Fibroblast of skin of back (primary cell): Measurements from ENCODE around the gene CMYA5. TPM values are rescaled to one million over a fixed set of nuclear protein-coding genes. Genes with fewer than 3 reads are reported as not detected.
"Not testable (repeated sequence)": the region's sequence is repeated elsewhere in the genome, so short reads cannot be mapped to it uniquely, and the experiment has no call there.

Experiments used
- DNase-seq: peaks from one replicate; pipeline ENCODE4 v3.0.0-alpha.2; 2013
- polyA plus RNA-seq, 2 experiments: library from polyadenylated mRNA; unstranded; fragments of 120-200 nt; gene quantifications; one replicate each; pipeline ENCODE4 v1.2.1, GENCODE V29; 2013; ENCODE audit not compliant: insufficient read length in 2 of 2

Gene CMYA5
- 0.36 TPM for polyA plus RNA-seq (2013, experiment 1 of 2; ENCODE audit: insufficient read length)
- 0.43 TPM for polyA plus RNA-seq (2013, experiment 2 of 2; ENCODE audit: insufficient read length)

DNA sequence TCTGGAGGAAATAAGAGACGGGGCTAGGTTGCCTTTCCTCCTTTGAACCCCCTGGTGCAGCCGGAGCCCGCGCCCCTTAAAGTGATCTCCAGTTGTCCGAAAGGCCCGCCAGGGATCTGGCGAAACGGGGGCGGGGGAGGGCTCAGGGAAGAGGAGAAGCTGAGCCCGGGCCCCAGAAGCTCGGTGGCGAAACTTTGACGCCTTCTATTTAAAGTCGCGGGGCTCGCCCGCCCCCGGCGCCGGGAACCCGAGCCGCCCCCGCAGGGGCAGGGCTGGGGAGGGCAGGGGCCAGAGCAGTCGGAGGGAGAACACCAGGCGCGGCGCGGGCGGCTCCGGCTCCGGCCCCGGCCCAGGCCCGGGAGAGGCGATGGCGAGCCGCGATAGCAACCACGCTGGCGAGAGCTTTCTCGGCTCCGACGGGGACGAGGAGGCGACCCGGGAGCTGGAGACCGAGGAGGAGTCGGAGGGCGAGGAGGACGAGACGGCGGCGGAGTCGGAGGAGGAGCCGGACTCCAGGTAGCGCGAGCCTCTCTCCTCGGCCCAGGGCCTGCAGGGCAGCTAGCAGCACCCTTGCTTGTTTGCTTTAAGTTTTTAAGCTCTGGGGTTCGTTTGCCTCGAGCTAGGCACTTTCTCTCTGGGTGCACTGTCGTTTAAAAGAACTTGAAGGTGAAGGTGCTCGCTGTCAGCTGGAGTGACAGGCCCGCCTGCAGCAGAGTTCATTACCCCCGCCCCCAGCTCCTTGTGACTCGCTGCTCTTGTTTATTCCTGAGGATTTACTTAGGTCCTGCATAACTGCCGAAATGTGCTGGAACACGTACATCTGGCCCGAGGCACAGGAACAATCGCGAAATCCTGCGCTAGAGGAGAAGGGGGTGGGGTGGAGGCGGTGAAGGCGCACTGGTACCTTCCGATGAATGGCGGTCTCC lies at the start of gene CMYA5:
Gene CMYA5, plus strand, starts transcription at position 296 of the 926 bp plus-strand sequence. Its CDS starts 72 bp downstream, at position 368.
- DNase-seq = peak; percentile 16

DNA sequence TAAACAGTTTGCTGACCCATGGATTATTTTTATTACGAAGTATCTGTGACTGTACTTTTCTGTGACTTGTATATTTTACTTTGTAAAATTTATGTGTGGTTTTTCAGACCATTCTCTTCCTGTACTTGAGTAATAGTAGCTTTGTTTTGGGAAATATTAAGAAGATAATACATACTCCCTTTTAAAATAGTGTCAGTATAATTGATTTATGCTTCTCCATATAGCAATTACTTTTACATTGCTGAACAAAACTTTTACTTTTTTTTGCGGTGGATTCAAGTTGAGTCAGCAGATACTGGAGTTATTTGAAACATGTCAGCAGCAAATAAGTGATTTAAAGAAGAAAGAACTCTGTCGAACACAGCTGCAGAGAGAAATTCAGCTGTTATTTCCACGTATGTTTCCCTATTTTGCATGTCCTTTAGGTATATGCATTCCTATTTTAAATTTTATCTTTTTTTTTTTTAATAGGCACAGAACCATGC lies 49.0 kb upstream of the CMYA5 start:
- no peak for DNase-seq

DNA sequence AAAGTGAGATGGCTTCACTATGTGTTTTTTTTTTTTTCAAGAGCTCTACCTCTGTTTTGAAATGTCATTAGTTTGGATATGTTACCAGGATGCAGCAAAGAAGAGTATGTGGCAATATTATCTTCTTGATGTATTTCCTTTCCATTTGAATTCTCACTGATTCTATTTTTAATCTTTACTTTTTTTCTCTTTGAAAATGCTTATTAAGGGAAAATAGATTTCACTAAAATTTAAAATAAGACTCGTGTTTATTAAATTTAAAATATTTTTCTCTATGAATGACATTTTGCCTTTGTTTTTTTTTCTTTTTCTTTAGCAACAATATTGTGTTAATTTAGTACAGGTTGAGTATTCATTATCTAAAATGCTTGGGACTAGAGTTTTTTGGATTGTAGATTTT lies 48.2 kb upstream of the CMYA5 start:
- DNase-seq = no peak

DNA sequence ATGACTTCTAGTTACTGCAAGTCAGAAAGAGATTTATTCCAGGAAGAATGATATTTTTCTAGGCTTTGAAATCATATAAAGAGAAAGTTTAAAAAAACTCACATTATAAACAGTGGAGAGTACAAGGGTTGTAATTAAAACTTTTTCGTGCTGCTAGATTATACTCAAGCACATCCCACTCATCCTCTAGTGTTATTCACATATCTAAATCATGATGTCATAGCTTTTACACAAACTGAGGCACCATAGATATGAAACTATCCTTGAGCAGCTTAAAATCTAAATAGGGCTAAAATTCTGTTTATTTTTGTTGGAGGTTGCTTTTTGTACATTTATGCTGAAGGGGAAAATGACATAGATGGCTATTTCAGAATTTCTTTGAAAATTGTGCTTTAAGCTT lies 47.4 kb upstream of the CMYA5 start:
- peak; percentile 8 for DNase-seq

DNA sequence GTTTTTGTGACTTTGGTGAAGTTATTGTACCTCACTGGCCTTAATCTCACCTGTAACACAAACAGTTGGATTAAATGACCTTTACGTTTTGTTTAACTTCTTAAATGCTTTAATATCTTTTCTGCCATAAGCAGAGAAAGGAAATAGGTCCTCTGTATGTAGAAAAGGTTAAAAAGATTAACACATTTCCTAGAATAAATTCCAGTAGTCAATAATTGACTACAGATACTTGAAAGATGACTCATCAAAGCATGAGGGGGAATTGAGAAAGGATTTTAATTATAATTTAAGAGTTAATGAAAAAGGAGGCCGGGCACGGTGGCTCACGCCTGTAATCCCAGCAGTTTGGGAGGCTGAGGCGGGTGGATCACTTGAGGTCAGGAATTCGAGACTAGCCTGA lies 35.8 kb upstream of the CMYA5 start:
- DNase-seq = no peak

DNA sequence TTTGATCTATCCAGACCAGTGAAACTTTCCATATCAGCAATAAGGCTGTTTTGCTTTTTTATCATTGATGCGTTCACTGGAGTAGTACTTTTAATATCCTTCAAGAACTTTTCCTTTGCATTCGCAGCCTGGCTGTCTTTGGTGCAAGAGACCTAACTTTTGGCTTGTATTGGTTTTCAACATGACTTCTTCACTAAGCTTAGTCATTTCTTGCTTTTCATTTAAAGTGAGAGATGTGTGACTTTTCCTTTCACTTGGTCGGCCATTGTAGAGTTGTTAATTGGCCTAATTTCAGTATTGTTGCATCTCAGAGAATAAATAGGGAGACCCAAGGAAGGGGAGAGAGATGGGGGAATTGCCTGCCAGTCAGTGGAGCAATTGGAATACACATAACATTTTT lies 26.4 kb upstream of the CMYA5 start:
- DNase-seq = no peak

DNA sequence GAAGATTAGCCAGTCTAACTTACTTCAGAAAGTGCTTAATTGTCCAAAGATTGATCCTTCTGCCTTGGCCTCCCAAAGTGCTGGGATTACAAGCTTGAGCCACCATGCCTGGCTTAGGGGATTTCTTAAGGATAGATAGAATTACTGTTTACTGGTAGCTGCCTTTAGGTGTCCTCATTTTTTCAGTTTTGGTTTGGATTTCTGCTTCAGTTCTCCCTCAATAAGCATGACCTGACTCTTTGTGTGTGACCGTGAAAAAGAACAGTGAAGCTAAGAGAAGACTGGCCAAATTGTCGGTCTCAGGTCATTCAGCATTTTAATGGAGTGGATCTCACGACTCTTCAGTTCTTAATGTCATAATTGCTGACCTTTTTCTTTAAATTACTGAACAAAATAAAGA lies 22.9 kb upstream of the CMYA5 start:
- DNase-seq = no peak

DNA sequence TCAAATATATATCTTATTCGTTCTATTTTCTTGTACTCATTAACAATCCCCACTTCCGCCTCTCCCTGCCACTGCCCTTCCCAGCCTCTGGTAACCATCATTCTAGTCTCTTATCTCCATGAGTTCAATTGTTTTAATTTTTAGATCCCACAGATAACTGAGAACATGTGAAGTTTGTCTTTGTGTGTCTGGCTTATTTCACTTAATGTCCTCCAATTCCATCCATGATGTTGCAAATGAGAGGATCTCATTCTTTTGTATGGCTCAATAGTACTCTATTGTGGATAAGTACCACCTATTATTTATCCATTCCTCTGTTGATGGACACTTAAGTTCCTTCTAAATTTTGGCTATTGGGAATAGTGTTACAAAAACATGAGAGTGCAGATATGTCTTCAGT lies 17.2 kb upstream of the CMYA5 start:
- no peak for DNase-seq

DNA sequence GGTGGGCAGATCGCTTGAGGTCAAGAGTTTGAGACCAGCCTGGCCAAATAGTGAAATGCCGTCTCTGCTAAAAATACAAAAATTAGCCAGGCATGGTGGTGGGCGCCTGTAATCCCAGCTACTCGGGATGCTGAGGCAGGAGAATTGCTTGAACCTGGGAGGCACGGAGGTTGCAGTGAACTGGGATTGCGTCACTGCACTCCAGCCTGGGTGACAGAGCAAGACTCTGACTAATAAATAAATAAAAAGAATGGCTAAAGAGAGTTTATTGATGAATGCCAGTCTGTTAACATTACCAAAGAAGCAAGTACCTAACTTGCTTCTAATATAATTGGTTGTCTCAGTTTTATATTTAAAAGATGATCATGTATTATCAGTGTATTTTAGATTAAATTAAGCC lies 13.3 kb upstream of the CMYA5 start:
- not testable (repeated sequence) for DNase-seq

DNA sequence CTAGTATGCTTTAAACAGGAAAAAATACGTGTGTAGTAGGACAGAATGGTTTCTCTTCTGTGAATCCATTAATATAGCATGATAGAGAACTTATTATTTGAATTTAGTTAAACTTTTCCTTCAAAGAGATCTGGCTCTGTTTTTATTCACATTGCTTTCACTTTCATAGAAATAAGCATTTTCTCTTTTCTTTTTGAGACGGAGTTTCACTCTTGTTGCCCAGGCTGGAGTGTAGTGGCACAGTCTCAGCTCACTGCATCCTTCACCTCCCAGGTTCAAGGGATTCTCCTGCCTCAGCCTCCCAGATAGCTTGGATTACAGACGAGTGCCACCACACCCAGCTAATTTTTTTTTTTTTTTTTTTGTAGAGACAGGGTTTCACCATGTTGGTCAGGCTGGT lies 7.5 kb upstream of the CMYA5 start:
- not testable (repeated sequence) for DNase-seq

DNA sequence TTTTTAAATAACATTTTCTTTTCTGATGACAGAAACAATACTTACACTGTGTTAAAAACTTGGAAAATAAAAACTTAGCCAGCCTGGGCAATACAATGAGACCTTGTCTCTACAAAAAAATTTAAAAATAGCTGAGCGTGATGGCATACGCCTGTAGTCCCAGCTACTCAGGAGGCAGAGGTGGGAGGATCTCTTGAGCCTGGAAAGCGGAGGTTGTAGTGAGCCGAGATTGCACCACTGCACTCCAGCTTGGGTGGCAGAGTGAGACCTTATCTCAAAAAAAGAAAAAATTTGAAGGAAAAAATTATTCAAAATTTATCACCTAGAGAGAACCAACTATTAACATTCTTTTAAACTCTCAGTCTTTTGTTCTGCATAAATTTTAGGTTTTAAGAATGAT lies 4.9 kb upstream of the CMYA5 start:
- DNase-seq = no peak

DNA sequence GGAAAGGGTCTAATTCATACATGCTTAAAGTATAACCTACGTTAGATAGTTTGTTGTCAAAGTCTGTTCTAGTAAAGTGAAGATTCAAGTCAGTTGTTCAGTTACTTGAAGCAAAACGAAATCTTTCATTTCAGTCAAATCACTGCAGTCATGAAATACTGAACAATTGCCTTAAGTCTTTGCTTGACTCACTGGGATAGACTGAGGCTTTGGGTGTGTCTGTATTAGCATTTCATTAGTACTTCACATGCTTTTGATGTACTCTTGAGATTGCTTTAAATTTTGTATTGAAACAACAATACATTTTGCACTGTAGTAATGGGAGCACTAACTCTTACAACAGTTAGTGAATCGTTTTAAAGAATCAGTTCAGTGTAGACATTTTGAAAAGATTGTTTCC lies 4.0 kb upstream of the CMYA5 start:
- DNase-seq = no peak

DNA sequence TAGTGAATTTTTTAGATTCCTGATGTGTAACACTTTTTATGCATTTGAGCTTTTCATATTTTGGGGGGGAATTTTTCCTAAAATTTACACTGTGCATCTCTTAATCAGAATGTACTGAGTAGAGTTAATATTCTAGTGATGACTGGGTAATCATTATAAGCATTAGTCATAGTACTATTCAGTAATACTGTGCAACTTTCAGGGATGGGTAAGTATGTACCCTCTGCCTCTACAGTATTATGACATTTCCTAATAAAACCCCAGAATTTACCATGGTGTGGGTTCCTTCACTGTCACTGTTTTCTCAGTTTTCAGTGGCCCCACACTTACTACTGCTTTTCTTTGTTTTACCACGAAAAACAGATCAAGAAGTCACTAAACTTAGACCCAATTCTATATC lies 2.8 kb upstream of the CMYA5 start:
- DNase-seq = peak; percentile 2

DNA sequence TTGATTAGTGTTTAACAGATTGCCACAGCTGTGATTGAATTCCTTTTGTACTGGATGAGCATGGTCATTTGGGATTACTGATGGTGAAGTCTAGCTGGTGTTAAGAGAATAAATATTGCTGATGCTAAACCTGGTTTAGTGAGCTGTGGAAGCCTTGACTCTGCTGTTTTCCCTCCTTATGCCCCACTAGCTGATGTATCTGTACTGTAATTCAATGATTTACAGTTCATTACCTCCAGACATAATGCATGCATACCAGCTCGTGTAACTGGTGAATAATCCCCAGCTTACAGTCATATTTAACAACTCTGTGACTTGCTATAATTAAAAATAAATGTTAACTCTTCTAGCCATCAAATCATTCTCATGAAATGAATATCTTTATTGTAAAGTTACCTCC lies 1.7 kb upstream of the CMYA5 start:
- no peak for DNase-seq

DNA sequence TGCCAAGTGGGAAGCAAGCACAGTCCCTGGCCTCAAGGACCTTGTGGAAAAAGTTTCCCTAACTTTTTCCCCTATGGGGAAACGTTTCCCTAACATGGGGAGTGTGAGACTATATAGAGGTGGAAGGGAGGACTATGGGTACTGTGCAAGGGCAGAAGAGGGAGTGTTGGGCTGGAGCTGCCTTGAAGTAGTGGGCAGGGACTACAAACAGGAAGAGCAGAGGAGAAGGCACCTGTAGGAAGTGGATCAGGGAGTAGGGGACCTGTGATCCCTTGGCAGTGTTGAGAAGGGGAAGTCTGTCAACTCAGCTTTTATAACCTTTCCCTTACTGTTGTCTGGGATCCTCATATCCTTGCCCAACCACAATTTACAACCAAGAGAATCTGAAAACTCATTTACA lies 1.4 kb downstream of the CMYA5 start:
- no peak for DNase-seq

DNA sequence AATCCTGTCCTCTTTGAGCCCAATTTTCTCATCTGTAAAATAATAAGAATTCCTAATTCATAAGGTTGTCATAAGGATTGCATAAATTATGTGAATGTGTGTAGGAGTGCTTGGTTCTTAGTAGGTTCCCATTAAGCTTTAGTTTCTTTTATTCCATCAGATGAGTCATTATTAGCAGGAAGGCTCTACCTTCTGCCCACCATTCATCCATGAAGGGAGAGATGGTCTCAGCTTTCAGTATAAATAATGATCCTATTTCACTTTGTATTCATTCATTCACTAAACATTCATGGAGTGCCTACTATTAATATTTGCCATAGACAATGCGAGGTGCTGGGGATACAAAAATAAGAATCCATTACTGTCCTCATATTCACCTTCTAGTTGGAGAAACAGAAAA lies 3.0 kb downstream of the CMYA5 start:
- DNase-seq = no peak

DNA sequence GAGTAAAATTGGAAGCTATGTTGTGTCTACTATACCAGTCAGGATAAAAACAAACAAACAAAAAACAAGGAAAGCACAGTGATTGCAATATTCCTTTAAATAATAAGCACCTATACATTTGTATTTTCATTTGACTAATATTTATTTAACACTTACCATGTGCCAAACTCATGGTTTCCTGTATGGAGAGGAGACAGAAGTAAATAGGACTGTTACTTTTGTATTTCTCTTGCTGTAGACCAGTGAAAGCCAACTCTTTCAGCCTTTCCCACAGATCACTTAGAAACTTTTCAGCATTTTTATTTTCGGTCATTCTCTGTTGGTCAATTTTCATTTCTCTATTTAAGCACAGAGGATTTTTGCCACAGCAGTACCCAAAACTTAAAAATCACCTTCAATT lies 4.5 kb downstream of the CMYA5 start:
- no peak for DNase-seq

DNA sequence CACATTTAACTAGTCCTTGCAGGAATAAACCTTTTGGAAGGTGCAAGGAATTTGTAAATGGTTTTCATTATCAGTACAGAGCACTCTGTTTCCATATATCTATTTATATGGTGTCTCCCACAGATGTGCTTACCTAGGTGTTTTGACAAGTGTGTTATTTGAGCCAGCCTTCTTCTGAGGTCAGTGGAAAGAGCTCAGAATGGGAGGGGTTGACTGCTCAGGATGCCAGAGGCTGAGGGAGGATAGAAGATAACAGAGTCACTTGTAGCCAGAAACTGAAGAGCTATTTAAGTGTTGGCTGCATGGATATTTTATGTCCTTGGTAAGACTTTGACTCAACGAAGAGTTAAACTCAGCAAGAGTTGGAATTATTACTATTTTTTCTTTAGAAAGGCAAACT lies 5.0 kb downstream of the CMYA5 start:
- DNase-seq = no peak

DNA sequence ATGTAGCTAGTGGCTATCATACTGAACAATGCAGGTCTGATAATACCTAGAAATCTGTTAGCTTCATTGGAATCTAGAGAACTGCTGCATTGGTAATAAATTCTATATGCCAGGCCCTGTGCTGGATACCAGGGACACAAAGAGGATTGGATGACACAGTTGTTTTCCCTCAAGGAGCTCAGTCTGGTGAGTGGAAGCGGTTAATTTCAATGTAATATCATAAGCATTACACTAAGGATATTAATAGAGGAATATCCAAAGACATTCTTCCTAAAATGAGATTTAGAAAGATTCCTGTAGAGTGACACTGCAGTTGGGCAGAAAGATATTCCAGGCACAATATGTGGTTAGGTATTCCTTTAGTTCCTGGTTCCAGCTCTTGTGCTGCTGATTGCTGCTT lies 5.9 kb downstream of the CMYA5 start:
- DNase-seq = peak; percentile 4

DNA sequence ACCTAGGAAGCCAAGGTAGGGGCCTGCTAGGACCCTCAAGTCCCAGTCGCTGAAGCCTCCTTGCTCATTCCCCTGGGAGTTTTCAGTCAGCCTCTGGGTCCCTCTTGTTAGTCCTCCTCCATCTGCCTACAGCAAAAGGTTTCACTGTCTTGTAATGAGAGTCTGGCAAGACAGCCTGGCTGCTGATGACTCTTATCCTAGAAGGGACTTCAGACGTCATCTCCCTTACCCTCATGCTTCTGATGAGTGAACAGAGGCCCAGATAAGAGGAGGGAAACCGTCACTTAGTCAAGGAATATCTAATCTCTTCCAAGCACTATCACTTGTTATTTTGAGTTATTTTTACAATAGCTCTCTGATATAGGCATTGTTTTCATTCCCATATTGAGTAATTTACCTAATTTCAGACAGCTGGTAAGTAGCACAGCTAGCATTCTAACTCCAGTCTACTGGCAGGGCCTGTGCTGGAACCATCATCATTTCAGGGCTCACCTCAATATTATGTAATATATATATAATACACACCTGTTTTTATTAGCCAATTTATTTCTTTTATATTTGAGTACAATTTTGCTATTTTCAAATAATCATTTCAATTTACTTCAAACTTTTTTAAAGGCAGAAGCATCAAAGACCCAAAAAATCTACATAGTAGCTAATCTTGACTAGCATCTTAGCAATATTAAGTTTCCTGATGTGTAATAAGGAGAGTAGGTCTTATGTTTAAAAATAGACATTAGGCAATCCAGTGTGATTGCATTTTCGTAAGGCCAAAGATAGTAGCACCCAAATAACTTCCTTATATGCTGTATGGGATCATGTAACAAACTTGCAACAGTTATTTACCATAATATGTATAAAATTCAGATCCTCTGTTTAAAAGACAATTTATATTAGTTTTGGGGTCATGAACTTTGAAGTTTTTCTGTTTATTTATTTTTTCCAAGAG lies 7.9 kb downstream of the CMYA5 start:
- peak; percentile 16 for DNase-seq

DNA sequence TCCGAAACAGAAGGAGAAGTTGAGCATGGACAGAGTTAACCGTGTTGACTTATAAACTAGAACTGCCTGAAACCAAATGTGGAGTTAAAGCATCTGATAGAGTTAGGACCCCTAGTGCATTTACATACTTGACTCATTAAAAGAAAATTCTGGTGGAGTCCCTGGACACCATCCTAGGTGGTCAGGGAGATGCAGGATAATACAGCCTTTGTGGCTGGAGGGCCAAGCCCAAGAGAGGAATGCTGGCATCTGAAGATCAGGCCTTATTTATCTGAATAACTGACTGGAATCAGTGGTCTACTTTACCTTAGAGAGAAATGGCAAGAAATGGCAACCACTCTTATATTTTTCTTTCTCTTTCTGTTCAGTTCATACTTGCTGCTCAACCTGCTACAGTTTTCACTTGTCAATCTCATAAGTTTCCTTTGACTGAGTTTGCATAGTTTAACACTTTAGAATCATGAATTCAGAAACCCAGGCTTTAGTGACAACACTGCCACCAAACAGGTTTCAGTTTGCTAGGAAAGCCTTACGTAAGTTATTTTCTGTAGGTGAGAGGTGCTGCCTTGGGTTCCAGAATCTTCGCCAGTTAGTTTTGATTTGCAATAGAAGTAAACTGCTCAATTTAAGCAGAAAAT lies 10.2 kb downstream of the CMYA5 start:
- no peak for DNase-seq

DNA sequence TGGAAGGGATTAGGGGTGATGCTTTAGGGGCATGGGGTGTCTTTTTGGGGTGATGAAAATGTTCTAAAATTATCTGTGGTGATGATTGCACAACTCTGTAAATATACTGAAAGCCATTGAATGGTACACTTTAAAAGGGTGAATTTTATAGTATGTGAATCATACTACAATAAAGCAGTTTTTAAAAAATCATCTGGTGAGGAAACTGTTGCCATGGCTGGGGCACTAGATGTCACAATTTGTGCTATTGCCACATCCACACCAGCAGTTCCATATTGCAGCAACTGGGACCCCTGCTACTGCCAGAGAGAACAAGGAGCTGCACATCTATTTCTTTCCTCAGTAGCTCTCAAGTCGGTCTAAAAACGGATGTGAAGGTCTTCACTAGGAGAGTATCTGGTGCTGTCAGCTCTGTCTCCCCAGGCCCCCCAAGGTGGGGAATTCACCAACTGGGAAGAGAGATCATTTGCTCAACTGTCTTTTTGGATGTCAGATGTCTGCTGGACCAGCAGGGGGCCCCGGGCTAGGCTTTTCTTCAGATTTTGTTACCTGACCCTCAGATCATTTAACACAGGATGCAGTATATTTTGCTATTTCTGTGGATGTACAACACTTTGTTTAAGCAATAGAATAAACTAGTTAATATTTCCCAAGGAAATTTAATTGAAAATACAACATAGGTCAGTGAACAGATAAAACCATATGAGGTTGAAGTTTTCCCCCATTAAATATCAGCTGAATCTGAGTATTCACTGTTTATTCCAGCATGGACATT lies 13.2 kb downstream of the CMYA5 start:
- peak; percentile 19 for DNase-seq
